ENCODE results near the gene TMEM184A.

Gene TMEM184A

GRCh38 chr7:1569016-1569415, 13.0 kb upstream of the TMEM184A start:
- POLR2A ChIA-PET: no interaction called here
- no peak for DNase-seq (ENCODE audit: extremely low spot score)
- CTCF ChIA-PET: no interaction called here
- TF ChIP-seq, protein P1, sequence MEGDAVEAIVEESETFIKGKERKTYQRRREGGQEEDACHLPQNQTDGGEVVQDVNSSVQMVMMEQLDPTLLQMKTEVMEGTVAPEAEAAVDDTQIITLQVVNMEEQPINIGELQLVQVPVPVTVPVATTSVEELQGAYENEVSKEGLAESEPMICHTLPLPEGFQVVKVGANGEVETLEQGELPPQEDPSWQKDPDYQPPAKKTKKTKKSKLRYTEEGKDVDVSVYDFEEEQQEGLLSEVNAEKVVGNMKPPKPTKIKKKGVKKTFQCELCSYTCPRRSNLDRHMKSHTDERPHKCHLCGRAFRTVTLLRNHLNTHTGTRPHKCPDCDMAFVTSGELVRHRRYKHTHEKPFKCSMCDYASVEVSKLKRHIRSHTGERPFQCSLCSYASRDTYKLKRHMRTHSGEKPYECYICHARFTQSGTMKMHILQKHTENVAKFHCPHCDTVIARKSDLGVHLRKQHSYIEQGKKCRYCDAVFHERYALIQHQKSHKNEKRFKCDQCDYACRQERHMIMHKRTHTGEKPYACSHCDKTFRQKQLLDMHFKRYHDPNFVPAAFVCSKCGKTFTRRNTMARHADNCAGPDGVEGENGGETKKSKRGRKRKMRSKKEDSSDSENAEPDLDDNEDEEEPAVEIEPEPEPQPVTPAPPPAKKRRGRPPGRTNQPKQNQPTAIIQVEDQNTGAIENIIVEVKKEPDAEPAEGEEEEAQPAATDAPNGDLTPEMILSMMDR (IDR thresholded peaks at IDR 0.05; ENCODE audit: control extremely low read depth, extremely low read depth, low read depth, missing control alignments): no peak

GRCh38 chr7:1567896-1568510, 12.0 kb upstream of the TMEM184A start:
- TF ChIP-seq, protein P1 (IDR thresholded peaks at IDR 0.05; ENCODE audit: control extremely low read depth, extremely low read depth, low read depth, missing control alignments): no peak
- no peak for DNase-seq (ENCODE audit: extremely low spot score)
- ChIA-PET CTCF (interaction anchor here (2.1 kb wide), 1 partner anchor 10 kb away, joined by 5 read pairs; no protein-coding TSS in a partner anchor), POLR2A (no interaction called here)

DNA sequence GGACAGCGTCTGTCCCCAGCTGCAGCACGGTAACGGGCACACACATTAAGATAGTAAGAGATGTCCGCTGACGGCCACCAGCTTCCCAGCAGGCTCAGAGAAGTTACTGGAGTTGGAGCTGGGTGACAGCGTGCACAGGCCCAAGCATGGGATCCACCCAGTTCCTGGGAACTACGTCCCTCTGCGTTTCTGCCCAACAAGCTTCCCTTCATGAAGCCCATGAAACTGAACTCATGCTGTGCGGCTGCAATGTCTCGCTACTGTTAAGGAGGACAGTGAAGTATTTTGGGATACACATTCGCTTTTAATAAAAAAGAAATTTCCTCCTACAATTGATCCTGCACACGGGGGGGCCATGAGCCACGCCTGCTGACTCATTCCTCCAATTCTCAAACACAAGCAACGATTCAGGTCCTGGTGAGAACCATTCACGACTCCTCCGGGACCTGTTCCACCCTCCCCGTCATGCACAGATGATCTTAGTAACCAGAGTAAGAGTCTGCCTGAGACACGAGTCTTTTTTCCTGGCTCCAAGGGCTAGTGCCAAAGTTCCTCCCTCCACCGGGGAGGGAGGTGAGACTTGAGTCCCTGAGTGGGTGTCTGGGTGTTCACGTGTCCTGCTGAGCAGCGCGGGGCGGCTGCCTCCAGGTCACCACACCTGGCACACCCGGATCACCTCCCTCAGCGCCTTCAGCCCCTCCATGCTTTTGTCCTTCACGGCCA, 11.2 kb upstream of the TMEM184A start:
- CTCF ChIA-PET: interaction anchor here (2.1 kb wide), 1 partner anchor 9 kb away, joined by 5 read pairs; no protein-coding TSS in a partner anchor
- DNase-seq (ENCODE audit: extremely low spot score): no peak
- POLR2A ChIA-PET: no interaction called here
- TF ChIP-seq, protein P1 (IDR thresholded peaks at IDR 0.05; ENCODE audit: control extremely low read depth, extremely low read depth, low read depth, missing control alignments): no peak

DNA sequence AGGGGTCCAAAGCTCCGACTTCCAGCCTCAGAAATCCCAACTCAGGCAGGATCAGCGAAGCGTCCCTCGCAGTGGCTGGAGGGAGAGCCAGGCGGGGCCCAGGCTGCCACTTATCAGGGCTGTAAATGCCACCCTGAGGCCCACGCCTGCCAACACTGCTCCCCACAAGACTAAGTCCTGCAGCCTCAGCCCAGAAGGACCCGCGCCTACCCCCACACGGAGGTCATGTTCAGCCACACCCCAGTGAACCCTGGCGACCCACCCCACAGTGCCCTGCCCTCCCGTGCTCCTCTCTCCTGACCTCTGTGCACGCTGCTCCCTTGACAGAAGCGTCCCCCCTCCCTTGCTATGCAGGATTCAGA, 10.7 kb upstream of the TMEM184A start:
- CTCF ChIA-PET: interaction anchor here (2.1 kb wide), 1 partner anchor 9 kb away, joined by 5 read pairs; no protein-coding TSS in a partner anchor
- TF ChIP-seq, protein P1 (IDR thresholded peaks at IDR 0.05; ENCODE audit: control extremely low read depth, extremely low read depth, low read depth, missing control alignments): no peak
- POLR2A ChIA-PET: no interaction called here
- no peak for DNase-seq (ENCODE audit: extremely low spot score)

- CTCF ChIA-PET: no interaction called here
These were observed 8.6 kb upstream of the TMEM184A start for GRCh38 chr7:1564603-1565022.

DNA sequence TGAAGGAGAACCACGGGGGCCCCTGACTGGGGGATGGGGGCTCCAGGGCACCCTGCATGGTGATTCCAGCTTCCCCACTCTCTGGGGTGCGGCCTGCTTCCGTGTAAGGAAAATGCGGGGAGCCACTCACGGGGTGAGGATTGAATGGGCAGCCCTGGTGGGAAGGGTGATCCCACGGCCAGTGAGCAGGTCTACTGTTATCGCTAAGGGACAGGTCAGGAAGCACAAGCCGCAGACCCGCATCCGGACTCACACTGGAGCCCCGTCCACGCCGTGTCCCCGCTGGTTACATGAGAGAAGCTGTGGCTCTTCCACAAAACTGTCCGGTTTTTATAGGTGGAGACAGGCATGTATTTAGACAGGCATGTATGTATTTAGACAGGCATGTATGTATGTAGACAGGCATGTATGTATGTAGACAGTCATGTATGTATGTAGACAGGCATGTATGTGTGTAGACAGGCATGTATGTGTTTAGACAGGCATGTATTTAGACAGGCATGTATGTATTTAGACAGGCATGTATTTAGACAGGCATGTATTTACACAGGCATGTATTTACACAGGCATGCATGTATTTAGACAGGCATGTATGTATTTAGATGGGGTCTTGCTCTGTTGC, 8.1 kb upstream of the TMEM184A start:
- CTCF ChIA-PET: no interaction called here
- POLR2A ChIA-PET: no interaction called here
- TF ChIP-seq, protein P1 (IDR thresholded peaks at IDR 0.05; ENCODE audit: control extremely low read depth, extremely low read depth, low read depth, missing control alignments): no peak
- DNase-seq (ENCODE audit: extremely low spot score): no peak

More at GRCh38 chr7:1564603-1565022, 8.6 kb upstream of the TMEM184A start:
- DNase-seq (ENCODE audit: extremely low spot score): no peak
- POLR2A ChIA-PET: no interaction called here
- TF ChIP-seq, protein P1 (IDR thresholded peaks at IDR 0.05; ENCODE audit: control extremely low read depth, extremely low read depth, low read depth, missing control alignments): no peak
